Measurements from ENCODE around the gene NDOR1.

The NDOR1 gene

GRCh38 chr9:137211532-137211931 lies 6.0 kb downstream of the NDOR1 start:
- Histone ChIP-seq H3K27me3 (ENCODE audit: control insufficient read depth in 1 of 2, insufficient read depth in 2 of 2, low read length in 2 of 2) (no peaks in the 10 kb centered on the region), H3K4me3 (ENCODE audit: low read depth in 1 of 2, low read length in 2 of 2) (no peak overlapping the region), H3K36me3 (ENCODE audit: insufficient read depth, low read length) (no peaks in the 10 kb centered on the region), H3K9ac (ENCODE audit: low read length) (no peak overlapping the region), H3K4me1 (ENCODE audit: insufficient read depth, low read length) (peaks cover 5% of the 10 kb centered on the region), H3K9me3 (ENCODE audit: low read length) (no peaks in the 10 kb centered on the region), H3K27ac (ENCODE audit: low read depth, low read length) (no peak overlapping the region)

- Histone ChIP-seq H3K27me3 (ENCODE audit: control insufficient read depth in 1 of 2, insufficient read depth in 2 of 2, low read length in 2 of 2) (no peaks in the 10 kb centered on the region), H3K9ac (ENCODE audit: low read length) (no peak overlapping the region), H3K27ac (ENCODE audit: low read depth, low read length) (no peak overlapping the region), H3K4me1 (ENCODE audit: insufficient read depth, low read length) (no peaks in the 10 kb centered on the region), H3K9me3 (ENCODE audit: low read length) (no peaks in the 10 kb centered on the region), H3K36me3 (ENCODE audit: insufficient read depth, low read length) (no peaks in the 10 kb centered on the region), H3K4me3 (ENCODE audit: low read depth in 1 of 2, low read length in 2 of 2) (no peak overlapping the region)
These were observed 7.0 kb downstream of the NDOR1 start for GRCh38 chr9:137212520-137212919.

GRCh38 chr9:137213160-137214060 lies 7.9 kb downstream of the NDOR1 start:
- no peaks in the 10 kb centered on the region for H3K36me3 ChIP-seq (ENCODE audit: insufficient read depth, low read length)
- H3K9ac ChIP-seq (ENCODE audit: low read length) = no peak overlapping the region
- H3K4me3 ChIP-seq (ENCODE audit: low read depth in 1 of 2, low read length in 2 of 2) = no peak overlapping the region
- no peak overlapping the region for H3K27ac ChIP-seq (ENCODE audit: low read depth, low read length)
- no peaks in the 10 kb centered on the region for H3K27me3 ChIP-seq (ENCODE audit: control insufficient read depth in 1 of 2, insufficient read depth in 2 of 2, low read length in 2 of 2)
- no peaks in the 10 kb centered on the region for H3K4me1 ChIP-seq (ENCODE audit: insufficient read depth, low read length)
- no peaks in the 10 kb centered on the region for H3K9me3 ChIP-seq (ENCODE audit: low read length)

- Histone ChIP-seq H3K27ac (ENCODE audit: low read depth, low read length) (no peak overlapping the region), H3K4me1 (ENCODE audit: insufficient read depth, low read length) (no peaks in the 10 kb centered on the region), H3K36me3 (ENCODE audit: insufficient read depth, low read length) (no peaks in the 10 kb centered on the region)
These were observed 9.1 kb downstream of the NDOR1 start for GRCh38 chr9:137214620-137215019.

GRCh38 chr9:137215196-137215986 lies 9.9 kb downstream of the NDOR1 start:
- Histone ChIP-seq H3K9me3 (ENCODE audit: low read length) (no peaks in the 10 kb centered on the region), H3K9ac (ENCODE audit: low read length) (no peak overlapping the region), H3K27ac (ENCODE audit: low read depth, low read length) (no peak overlapping the region), H3K36me3 (ENCODE audit: insufficient read depth, low read length) (no peaks in the 10 kb centered on the region), H3K4me3 (ENCODE audit: low read depth in 1 of 2, low read length in 2 of 2) (no peak overlapping the region), H3K4me1 (ENCODE audit: insufficient read depth, low read length) (no peaks in the 10 kb centered on the region), H3K27me3 (ENCODE audit: control insufficient read depth in 1 of 2, insufficient read depth in 2 of 2, low read length in 2 of 2) (no peaks in the 10 kb centered on the region)

More at GRCh38 chr9:137214620-137215019, 9.1 kb downstream of the NDOR1 start:
- H3K9me3 ChIP-seq (ENCODE audit: low read length) = no peaks in the 10 kb centered on the region
- H3K9ac ChIP-seq (ENCODE audit: low read length) = no peak overlapping the region
- H3K4me3 ChIP-seq (ENCODE audit: low read depth in 1 of 2, low read length in 2 of 2) = no peak overlapping the region
- H3K27me3 ChIP-seq (ENCODE audit: control insufficient read depth in 1 of 2, insufficient read depth in 2 of 2, low read length in 2 of 2) = no peaks in the 10 kb centered on the region

GRCh38 chr9:137216188-137216965 lies 10.9 kb downstream of the NDOR1 start:
- Histone ChIP-seq H3K4me3 (ENCODE audit: low read depth in 1 of 2, low read length in 2 of 2) (no peak overlapping the region), H3K9ac (ENCODE audit: low read length) (no peak overlapping the region), H3K4me1 (ENCODE audit: insufficient read depth, low read length) (no peaks in the 10 kb centered on the region), H3K9me3 (ENCODE audit: low read length) (no peaks in the 10 kb centered on the region), H3K27ac (ENCODE audit: low read depth, low read length) (no peak overlapping the region), H3K36me3 (ENCODE audit: insufficient read depth, low read length) (no peaks in the 10 kb centered on the region), H3K27me3 (ENCODE audit: control insufficient read depth in 1 of 2, insufficient read depth in 2 of 2, low read length in 2 of 2) (no peaks in the 10 kb centered on the region)

- Histone ChIP-seq H3K9ac (ENCODE audit: low read length) (no peak overlapping the region), H3K27ac (ENCODE audit: low read depth, low read length) (no peak overlapping the region), H3K4me1 (ENCODE audit: insufficient read depth, low read length) (no peaks in the 10 kb centered on the region), H3K9me3 (ENCODE audit: low read length) (no peaks in the 10 kb centered on the region), H3K27me3 (ENCODE audit: control insufficient read depth in 1 of 2, insufficient read depth in 2 of 2, low read length in 2 of 2) (no peaks in the 10 kb centered on the region), H3K4me3 (ENCODE audit: low read depth in 1 of 2, low read length in 2 of 2) (no peak overlapping the region), H3K36me3 (ENCODE audit: insufficient read depth, low read length) (no peaks in the 10 kb centered on the region)
These were observed 12.0 kb downstream of the NDOR1 start for GRCh38 chr9:137217276-137218211.

- no peaks in the 10 kb centered on the region for H3K27me3 ChIP-seq (ENCODE audit: control insufficient read depth in 1 of 2, insufficient read depth in 2 of 2, low read length in 2 of 2)
- H3K4me3 ChIP-seq (ENCODE audit: low read depth in 1 of 2, low read length in 2 of 2) = no peak overlapping the region
- no peak overlapping the region for H3K27ac ChIP-seq (ENCODE audit: low read depth, low read length)
- no peaks in the 10 kb centered on the region for H3K36me3 ChIP-seq (ENCODE audit: insufficient read depth, low read length)
- H3K9ac ChIP-seq (ENCODE audit: low read length) = no peak overlapping the region
- no peaks in the 10 kb centered on the region for H3K4me1 ChIP-seq (ENCODE audit: insufficient read depth, low read length)
- no peaks in the 10 kb centered on the region for H3K9me3 ChIP-seq (ENCODE audit: low read length)
These were observed 12.8 kb downstream of the NDOR1 start for GRCh38 chr9:137218212-137218753.

GRCh38 chr9:137218754-137219271 lies 13.3 kb downstream of the NDOR1 start:
- no peak overlapping the region for H3K9ac ChIP-seq (ENCODE audit: low read length)
- H3K27me3 ChIP-seq (ENCODE audit: control insufficient read depth in 1 of 2, insufficient read depth in 2 of 2, low read length in 2 of 2) = no peaks in the 10 kb centered on the region
- H3K4me1 ChIP-seq (ENCODE audit: insufficient read depth, low read length) = peaks cover under 1% of the 10 kb centered on the region
- H3K36me3 ChIP-seq (ENCODE audit: insufficient read depth, low read length) = no peaks in the 10 kb centered on the region
- H3K9me3 ChIP-seq (ENCODE audit: low read length) = no peaks in the 10 kb centered on the region
- H3K27ac ChIP-seq (ENCODE audit: low read depth, low read length) = no peak overlapping the region
- H3K4me3 ChIP-seq (ENCODE audit: low read depth in 1 of 2, low read length in 2 of 2) = no peak overlapping the region

GRCh38 chr9:137219757-137220316 lies 14.3 kb downstream of the NDOR1 start:
- Histone ChIP-seq H3K27me3 (ENCODE audit: control insufficient read depth in 1 of 2, insufficient read depth in 2 of 2, low read length in 2 of 2) (no peaks in the 10 kb centered on the region), H3K4me3 (ENCODE audit: low read depth in 1 of 2, low read length in 2 of 2) (no peak overlapping the region), H3K9me3 (ENCODE audit: low read length) (no peaks in the 10 kb centered on the region), H3K27ac (ENCODE audit: low read depth, low read length) (no peak overlapping the region), H3K4me1 (ENCODE audit: insufficient read depth, low read length) (peaks cover 5% of the 10 kb centered on the region), H3K36me3 (ENCODE audit: insufficient read depth, low read length) (no peaks in the 10 kb centered on the region), H3K9ac (ENCODE audit: low read length) (no peak overlapping the region)

All from muscle layer of colon (tissue), 2 donors.